GM18867 (cell line): ENCODE measurements around the gene FAM72A.
"Not testable (repeated sequence)": the region's sequence is repeated elsewhere in the genome, so short reads cannot be mapped to it uniquely, and the experiment has no call there.

Experiments
- ATAC-seq: cut with Tn5 transposase; IDR thresholded peaks from one replicate; pipeline ENCODE4 v1.9.1; 2021; ENCODE audit warnings: mild to moderate bottlenecking, moderate library complexity; ENCODE audit not compliant: unreplicated experiment

Gene FAM72A

DNA sequence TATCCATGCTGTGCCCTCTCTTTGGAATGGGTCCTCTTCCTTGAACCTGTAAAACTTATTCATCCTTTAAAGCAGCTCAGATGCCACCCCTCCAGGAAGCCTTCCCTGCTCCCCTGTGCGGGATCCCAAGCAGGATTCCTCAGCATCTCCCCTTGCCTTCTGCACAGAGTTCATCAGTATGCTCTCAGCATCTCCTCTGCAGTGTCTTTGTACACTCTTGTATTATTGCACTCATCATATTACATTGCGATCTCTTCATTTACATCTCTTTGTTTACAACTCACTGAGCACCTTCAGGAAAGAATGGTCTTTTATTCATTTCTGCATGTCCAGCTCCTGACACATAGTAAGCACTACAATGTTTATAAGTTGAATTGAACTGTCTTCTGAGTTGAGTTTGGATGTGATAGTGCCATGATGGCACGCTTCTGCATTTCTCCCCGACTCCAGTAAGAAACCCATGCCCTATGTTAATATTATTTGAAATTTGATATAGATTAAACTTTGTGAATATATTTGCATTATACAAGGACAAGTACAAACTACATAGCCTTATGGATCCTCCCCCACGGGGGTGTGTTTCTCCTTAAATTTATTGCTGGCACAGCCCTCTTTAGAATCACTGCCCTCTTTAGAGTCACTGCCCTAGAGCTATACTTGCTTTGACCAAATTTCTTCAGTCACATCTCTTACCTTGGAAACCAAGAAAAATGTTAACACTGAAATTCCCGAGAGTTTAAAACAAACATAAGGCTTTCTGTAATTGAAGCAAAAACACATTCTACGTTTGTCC lies 13.2 kb upstream of the FAM72A start:
- not testable (repeated sequence) for ATAC-seq

DNA sequence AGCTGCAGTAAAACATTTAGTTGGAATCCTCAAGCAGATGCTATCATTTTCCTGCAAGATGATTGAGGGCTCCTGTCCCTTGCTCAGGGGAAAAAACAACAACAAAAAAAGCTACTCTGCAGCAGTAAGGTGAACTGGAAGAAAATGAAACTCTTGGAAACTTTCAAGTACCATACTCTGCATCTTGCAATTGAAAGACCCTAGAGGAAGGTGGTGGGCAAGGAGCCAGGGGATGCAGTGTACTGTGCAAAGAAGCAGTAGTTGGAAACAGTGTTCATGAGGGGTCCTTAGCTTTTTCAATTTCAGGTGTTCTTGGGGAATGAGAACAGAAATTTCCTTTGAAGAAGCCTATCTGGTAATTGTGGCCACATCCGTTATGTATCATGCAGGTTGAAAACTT lies 8.2 kb upstream of the FAM72A start:
- not testable (repeated sequence) for ATAC-seq

DNA sequence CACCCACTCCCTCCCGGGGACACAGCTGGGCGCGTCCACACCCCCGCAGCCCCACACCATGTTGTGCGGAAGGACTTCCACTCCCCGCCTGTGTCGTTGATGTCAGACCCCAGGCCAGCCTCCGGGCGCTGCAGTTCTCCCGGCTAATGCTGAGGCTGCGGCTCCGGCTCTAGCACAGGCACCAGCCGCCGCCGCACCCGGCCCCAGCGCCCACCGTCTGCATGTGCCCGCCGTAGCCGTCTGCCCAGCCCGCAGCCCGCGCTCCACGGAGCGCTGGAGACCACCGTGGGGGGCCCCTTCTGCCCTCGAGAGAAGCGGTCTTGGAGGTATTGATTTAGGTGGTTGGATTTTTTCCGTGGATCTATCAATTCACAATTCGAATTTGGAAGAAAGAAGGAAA lies 2.9 kb upstream of the FAM72A start:
- ATAC-seq = not testable (repeated sequence)

- ATAC-seq = not testable (repeated sequence)
Measured at GRCh38 chr1:206204871-206205270, 2.2 kb upstream of the FAM72A start.

DNA sequence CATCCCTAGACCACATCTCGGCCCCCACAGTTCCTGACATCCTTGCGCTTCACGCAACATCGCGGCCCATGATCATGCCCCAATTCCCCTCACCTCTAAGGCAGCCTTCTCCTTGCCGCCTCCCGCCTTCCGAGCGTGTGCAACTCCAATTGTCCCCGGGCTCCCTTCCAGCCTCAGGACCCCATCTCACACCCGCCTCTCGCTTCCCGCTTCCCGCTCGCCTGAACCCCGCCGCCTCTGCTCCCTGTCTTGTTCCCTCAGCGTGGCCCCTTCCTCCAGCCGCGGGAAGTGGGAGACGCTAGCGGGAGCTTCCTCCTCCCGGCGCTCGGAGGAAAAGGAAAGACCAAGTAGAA lies 1.5 kb upstream of the FAM72A start:
- ATAC-seq = not testable (repeated sequence)

DNA sequence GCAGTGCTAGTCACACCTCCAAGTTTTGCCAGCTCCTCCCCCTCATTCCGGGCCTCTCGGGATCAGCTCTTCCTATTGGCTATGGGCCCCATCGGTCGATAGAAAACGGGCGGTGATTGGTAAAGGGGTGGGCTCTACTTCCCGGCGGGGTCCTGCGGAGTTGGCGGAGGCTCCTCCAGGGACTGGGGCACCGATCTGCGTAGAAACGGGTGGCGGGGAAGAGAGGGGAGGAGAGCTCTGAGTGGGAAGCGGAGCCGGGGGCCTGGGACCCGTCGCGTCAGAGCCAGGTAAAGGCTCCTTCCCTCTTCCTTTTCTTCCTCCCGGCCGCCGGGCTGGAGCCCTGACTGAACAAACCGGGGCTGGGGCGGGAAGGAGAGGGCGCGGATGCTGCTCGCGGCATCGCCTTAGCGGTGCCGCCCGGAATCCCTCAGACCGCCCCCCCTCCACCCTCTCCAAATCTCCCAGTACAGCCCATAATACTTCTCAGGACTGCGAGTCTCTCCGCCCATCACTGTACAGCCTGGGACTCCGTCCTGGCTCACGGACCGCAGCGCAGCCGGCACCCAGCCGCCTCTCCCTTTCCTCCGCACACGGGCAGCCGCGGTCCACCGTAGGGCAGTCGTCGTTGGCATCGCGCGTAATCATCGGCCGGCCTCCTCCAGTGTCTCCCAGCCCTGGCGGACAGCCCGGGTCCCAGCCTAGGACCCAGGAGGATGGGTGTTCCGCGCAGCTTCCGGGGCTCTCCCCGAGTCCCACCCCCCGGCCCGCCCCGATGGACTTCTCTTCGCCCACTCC lies 922 bp upstream of the FAM72A start, which contains the start of gene SRGAP2:
Gene SRGAP2 (plus strand): TSS at position 178 of the 795 bp plus-strand sequence. CDS start 2,430 bp downstream, outside the sequence.
- peak; percentile 5 for ATAC-seq

- ATAC-seq = not testable (repeated sequence)
Measured at GRCh38 chr1:206196748-206197424, 5.8 kb downstream of the FAM72A start.

- not testable (repeated sequence) for ATAC-seq
Measured at GRCh38 chr1:206195182-206195581, 7.5 kb downstream of the FAM72A start.

GRCh38 chr1:206186826-206187225 lies 15.8 kb downstream of the FAM72A start:
- not testable (repeated sequence) for ATAC-seq

DNA sequence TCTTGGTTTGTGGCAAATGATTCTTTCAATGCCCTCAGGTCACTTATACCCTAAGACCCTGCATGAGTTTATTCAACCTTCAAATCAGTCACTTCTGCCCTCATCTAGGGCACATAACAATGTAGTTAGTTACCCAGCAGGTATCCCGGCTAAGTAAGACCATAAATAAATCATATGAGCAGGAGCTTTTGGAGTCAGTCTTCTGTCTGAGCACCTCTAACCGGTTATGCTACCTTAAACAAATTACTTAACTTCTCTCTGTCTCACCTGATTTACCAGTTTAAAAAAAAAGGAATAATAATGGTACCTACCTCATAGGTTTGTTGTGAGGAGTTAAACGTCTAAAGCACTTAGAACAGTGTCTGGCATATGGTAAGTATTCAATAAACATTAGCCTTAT lies 16.9 kb downstream of the FAM72A start:
- ATAC-seq = not testable (repeated sequence)

DNA sequence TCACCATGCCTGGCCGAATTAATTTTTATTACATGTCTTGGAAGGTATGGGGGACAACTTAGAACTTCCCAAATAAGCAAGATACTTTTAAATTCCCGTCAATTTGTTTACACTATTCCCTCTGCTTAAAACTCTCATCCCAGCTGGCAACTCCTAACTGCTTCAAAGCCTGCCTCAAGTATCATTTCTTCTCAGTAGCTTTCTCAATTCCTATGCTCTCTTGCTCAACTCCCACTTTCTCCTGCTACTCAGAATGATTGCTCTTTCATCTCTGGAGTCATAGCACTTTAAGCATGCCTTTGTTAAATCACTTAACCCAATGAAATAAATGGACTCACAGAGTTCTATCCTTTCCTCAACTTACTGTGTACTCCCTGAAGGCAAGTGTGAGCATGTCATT lies 18.9 kb downstream of the FAM72A start:
- not testable (repeated sequence) for ATAC-seq

- ATAC-seq = not testable (repeated sequence)
Measured at GRCh38 chr1:206182368-206183317, 20.0 kb downstream of the FAM72A start.

DNA sequence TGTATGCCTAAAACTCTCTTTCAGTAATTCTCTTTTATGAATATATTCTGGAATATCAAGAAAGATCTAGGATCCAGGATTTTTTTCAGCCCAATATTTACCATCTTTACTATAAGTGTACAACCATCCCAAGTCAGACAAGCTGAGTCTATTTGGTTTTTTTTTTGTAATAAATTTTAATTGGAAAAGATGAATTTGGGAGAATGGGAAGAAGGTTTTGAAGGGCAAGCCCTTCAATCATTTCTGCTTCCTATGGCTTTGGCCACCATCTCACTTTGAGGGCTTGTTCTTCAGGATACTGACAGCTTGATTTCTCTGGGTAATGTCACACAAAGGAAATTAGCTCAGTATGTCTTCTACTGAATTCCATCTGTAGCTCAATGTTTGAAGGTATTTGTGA lies 23.0 kb downstream of the FAM72A start:
- ATAC-seq = not testable (repeated sequence)

GRCh38 chr1:206178061-206178989 lies 24.3 kb downstream of the FAM72A start:
- not testable (repeated sequence) for ATAC-seq

DNA sequence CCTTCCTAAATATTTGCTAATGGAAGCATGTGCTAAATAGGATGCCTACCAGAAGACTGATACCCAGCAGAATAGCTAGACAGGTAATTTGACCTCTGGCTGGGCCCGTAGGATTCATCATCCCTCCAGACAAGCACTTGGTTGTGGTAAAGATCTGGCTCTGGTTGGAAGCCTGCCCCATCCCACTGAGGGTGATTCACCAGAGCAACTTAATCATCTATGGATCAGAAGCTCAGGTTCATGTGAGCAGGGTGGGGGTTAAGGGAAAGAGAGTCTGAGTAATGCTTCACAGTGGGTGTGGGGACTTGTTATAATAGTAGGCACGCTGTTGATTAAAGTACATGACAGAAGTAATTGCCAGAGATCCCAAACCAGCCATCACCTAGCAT lies 26.5 kb downstream of the FAM72A start:
- not testable (repeated sequence) for ATAC-seq

DNA sequence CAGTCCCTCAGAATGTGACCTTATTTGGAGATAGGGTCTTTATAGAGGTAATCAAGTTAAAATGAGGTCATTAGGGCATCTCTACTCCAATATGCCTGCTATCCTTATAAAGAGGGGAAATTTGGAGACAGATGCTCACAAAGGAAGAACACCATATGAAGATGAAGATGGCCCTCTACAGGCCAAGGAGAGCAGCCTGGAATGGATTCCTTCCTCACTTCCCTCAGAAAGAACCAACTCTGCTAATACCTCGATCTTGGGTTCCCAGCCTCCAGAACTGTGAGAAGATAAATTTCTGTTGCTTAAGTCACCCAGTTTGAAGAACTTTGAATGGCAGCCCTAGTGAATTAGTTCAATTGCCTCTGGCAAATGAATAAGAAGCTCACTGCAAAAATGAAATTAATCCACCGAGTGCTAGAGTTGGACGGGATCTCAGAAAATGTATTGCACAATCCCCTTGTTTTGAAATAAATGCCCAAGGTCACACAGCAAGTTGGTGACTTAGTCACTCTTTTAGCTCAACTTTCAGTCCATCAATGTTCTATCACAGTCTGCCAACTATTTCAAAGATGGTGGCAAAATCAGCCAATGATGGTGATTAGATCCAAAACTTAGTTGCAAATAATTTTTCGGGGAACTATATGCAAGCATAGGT lies 27.1 kb downstream of the FAM72A start:
- ATAC-seq = not testable (repeated sequence)

DNA sequence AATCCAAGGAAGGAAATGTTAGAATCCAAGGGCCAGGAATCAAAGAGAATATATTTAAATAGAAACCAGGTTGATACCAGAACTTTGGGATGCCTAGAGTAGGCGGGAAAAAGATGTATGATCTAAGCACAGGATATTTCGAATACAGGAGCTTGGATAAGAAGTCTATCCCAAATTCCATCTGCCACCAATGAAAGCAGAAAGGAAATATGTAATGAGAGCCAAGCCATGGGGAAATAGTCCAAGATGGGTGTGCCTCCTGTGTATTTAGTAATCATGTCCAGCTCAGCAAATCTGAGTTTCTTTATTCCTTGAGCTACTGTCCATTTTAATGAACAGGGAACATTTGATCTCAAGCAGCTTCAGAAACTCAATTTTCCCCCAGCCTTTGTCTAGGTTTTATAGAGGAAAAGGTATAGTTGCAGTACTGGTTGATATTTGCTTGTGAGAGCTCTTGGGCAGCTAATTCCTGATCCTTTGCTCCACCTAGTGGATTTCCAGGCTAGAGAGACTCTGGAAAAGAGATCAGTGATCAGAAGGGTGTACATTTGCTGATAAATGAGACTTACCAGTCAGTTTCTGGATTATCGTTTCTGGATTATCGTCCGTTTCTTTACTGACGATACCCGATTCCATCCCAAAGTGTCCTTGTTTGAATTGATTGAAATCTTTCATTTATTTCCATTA lies 28.3 kb downstream of the FAM72A start:
- not testable (repeated sequence) for ATAC-seq

DNA sequence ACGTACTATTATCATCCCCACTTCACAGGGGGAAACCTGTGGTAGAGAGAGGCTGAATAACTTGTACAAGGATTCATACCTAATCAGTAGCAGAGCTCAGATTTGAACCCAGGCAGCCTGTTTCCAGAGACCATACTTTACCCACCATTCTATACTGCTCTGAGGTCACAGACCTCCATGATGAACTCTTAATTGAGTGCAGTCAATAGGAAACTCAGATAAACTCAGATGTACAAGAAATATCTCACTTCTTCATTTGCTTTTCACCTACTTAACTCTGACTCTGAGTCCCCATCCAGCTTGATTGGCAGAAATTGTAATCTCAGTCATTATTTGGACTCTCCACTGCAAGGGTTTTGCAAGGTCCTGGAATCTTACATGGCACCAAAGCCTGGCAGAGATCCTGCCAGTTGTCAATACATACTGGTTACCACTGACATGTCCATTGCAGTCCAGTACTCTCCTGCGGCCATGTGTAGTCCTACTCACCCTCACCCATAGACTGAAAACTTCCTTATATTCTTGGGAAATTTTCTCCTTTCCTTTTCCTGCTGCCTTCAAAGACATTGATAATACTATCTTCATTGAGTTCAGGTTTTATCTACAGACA lies 29.4 kb downstream of the FAM72A start:
- ATAC-seq = not testable (repeated sequence)
